ENCODE data around the gene RBM24. TPM values are rescaled to one million over a fixed set of nuclear protein-coding genes. Genes with fewer than 3 reads are reported as not detected.

Gene RBM24
- total and polyA plus RNA-seq, 2 of the 13 experiments (the other 11 are each of a cell fraction or from before 2014, with no cell fraction given), result 1.5 to 14.2 TPM

GRCh38 chr6:17265570-17265969, 15.6 kb upstream of the RBM24 start:
- CTCF ChIA-PET (ENCODE audit: low intra/inter-chr PET ratio, low total read pairs), result no interaction called here
- intact Hi-C loops (cut with micrococcal nuclease; ENCODE audit: unreplicated experiment), result no loop called here
- peak; percentile 93 for TF ChIP-seq ATF7 (IDR thresholded peaks at IDR 0.05)
- TF ChIP-seq ATF7 (CRISPR knock-in tag; IDR thresholded peaks at IDR 0.05), result no peak
- TF ChIP-seq, protein P1, sequence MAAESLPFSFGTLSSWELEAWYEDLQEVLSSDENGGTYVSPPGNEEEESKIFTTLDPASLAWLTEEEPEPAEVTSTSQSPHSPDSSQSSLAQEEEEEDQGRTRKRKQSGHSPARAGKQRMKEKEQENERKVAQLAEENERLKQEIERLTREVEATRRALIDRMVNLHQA (CRISPR knock-in tag; IDR thresholded peaks at IDR 0.05), result no peak
- 0 out of 2 replicates have a peak, but pooled peaks have one; percentile 13 for TF ChIP-seq CREB1 (IDR thresholded peaks at IDR 0.05)
- no peak for TF ChIP-seq CREB1 (CRISPR knock-in tag; IDR thresholded peaks at IDR 0.05)
- H3K9me3 ChIP-seq (ENCODE audit: low read length), result no peaks in the 10 kb centered on the region
- H2AFZ ChIP-seq (ENCODE audit: low read length), result no peak overlapping the region
- no peaks in the 10 kb centered on the region for H3K36me3 ChIP-seq (replicated peaks in 1 of 2; ENCODE audit: control insufficient read depth in 1 of 2, insufficient read depth in 2 of 2, low read length in 2 of 2)
- no peaks in the 10 kb centered on the region for H3K4me1 ChIP-seq (ENCODE audit: insufficient read depth, low read length)
- no peak overlapping the region for H3K27ac ChIP-seq (ENCODE audit: extremely low read length, insufficient read depth, low read length)
- in situ Hi-C loops (cut with HindIII; ENCODE audit: extremely low pct_ligation_motif_present, low pct_unique_long_range_greater_than_20kb), result no loop called here
- BruUV-seq (replicated peaks), result no TSS peak
- H3K4me3 ChIP-seq (replicated peaks in 1 of 3; ENCODE audit: insufficient read depth in 1 of 3, low read depth in 2 of 3, low read length in 3 of 3), result no peak overlapping the region
- no peaks in the 10 kb centered on the region for H4K20me1 ChIP-seq (ENCODE audit: insufficient read depth, low read length)
- POLR2A ChIA-PET, result no interaction called here
- no peak overlapping the region for H3K9ac ChIP-seq (ENCODE audit: insufficient read depth, low read depth, low read length)
- ATAC-seq (no peak), DNase-seq (ENCODE audit: low spot score) (no peak), FAIRE-seq (no peak)
- H3K79me2 ChIP-seq (ENCODE audit: insufficient read depth, low read length), result no peaks in the 10 kb centered on the region
- no peak overlapping the region for H3K4me2 ChIP-seq (ENCODE audit: low read depth, low read length)
- no peaks in the 10 kb centered on the region for H3K27me3 ChIP-seq (ENCODE audit: control insufficient read depth in 1 of 2, insufficient read depth in 2 of 2, low read length in 2 of 2)

DNA sequence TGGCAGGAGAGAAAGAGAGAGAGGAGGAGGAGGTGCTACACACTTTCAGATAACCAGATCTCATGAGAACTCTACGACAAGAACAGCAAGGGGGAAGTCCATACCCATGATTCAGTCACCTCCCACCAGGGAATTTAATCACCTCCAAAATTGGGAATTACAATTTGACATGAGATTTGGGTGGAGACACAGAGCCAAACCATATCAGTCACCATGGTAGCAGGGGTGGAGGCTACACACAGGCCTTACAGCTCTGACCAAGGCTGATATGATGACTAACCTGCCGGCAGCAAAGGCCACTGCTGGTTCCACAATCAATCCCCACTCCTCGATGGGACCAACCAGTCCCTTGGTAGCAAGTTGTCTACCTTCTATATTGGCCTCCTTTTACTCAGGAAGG, 13.6 kb upstream of the RBM24 start:
- BruUV-seq (replicated peaks), result no TSS peak

More for the DNA sequence above, 13.6 kb upstream of the RBM24 start:
- FAIRE-seq (no peak), ATAC-seq (no peak), DNase-seq (ENCODE audit: low spot score) (no peak)
- Histone ChIP-seq H3K27ac (ENCODE audit: extremely low read length, insufficient read depth, low read length) (no peak overlapping the region), H3K36me3 (replicated peaks in 1 of 2; ENCODE audit: control insufficient read depth in 1 of 2, insufficient read depth in 2 of 2, low read length in 2 of 2) (no peaks in the 10 kb centered on the region), H3K9me3 (ENCODE audit: low read length) (no peaks in the 10 kb centered on the region), H2AFZ (ENCODE audit: low read length) (no peak overlapping the region), H3K4me3 (replicated peaks in 1 of 3; ENCODE audit: insufficient read depth in 1 of 3, low read depth in 2 of 3, low read length in 3 of 3) (no peak overlapping the region), H3K27me3 (ENCODE audit: control insufficient read depth in 1 of 2, insufficient read depth in 2 of 2, low read length in 2 of 2) (no peaks in the 10 kb centered on the region), H3K4me2 (ENCODE audit: low read depth, low read length) (no peak overlapping the region), H3K4me1 (ENCODE audit: insufficient read depth, low read length) (peaks cover 11% of the 10 kb centered on the region), H4K20me1 (ENCODE audit: insufficient read depth, low read length) (no peaks in the 10 kb centered on the region), H3K79me2 (ENCODE audit: insufficient read depth, low read length) (no peaks in the 10 kb centered on the region), H3K9ac (ENCODE audit: insufficient read depth, low read depth, low read length) (no peak overlapping the region)
- 23% methylated on average over 3 of the region's 3 CpGs for WGBS (ENCODE audit: low lambda C conversion rate)
- in situ Hi-C loops (cut with HindIII; ENCODE audit: extremely low pct_ligation_motif_present, low pct_unique_long_range_greater_than_20kb), result no loop called here
- ChIA-PET CTCF (ENCODE audit: low intra/inter-chr PET ratio, low total read pairs) (no interaction called here), POLR2A (no interaction called here)
- intact Hi-C loops (cut with micrococcal nuclease; ENCODE audit: unreplicated experiment), result loop anchor here (2.0 kb wide), 1 partner anchor 69 kb away; no protein-coding TSS in a partner anchor
- TF ChIP-seq ZNF790 (CRISPR knock-in tag; IDR thresholded peaks at IDR 0.05; ENCODE audit: borderline replicate concordance) (no peak), TEAD2 (CRISPR knock-in tag; IDR thresholded peaks at IDR 0.05) (no peak), ZNF124 (CRISPR knock-in tag; IDR thresholded peaks at IDR 0.05) (no peak), SIN3B (IDR thresholded peaks at IDR 0.05; ENCODE audit: low read length) (no peak), SCMH1 (CRISPR knock-in tag; IDR thresholded peaks at IDR 0.05; ENCODE audit: borderline replicate concordance) (no peak), DPF2 (CRISPR knock-in tag; IDR thresholded peaks at IDR 0.05; ENCODE audit: borderline replicate concordance, low read depth) (no peak), BRD4 (CRISPR knock-in tag; IDR thresholded peaks at IDR 0.05) (no peak)

Measured in HepG2 (cell line).